CD1c-positive myeloid dendritic cell (primary cell): ENCODE data around the gene TACC2.

Source experiments
- DNase-seq: peaks from one replicate; pipeline ENCODE4 v3.0.0-alpha.2; 2016; ENCODE audit errors: extremely low spot score

Gene TACC2

GRCh38 chr10:122248356-122249302, 259.7 kb downstream of the TACC2 start:
- no peak for DNase-seq

GRCh38 chr10:122249303-122249850, 260.4 kb downstream of the TACC2 start:
- DNase-seq: no peak

- no peak for DNase-seq
Measured at GRCh38 chr10:122249991-122250750, 261.2 kb downstream of the TACC2 start.

- DNase-seq: no peak
Measured at GRCh38 chr10:122251459-122252255, 262.7 kb downstream of the TACC2 start.

GRCh38 chr10:122252805-122253204, 263.8 kb downstream of the TACC2 start:
- DNase-seq: no peak

- DNase-seq: no peak
Measured at GRCh38 chr10:122253605-122254004, 264.6 kb downstream of the TACC2 start.

- DNase-seq: no peak
Measured at GRCh38 chr10:122254831-122255230, 265.9 kb downstream of the TACC2 start.

GRCh38 chr10:122255509-122256301, 266.7 kb downstream of the TACC2 start:
- no peak for DNase-seq

- no peak for DNase-seq
Measured at GRCh38 chr10:122257041-122257440, 268.1 kb downstream of the TACC2 start.

- no peak for DNase-seq
Measured at GRCh38 chr10:122258136-122259074, 269.4 kb downstream of the TACC2 start.

GRCh38 chr10:122259075-122259466, 270.1 kb downstream of the TACC2 start:
- no peak for DNase-seq

GRCh38 chr10:122261584-122261983, 272.6 kb downstream of the TACC2 start:
- no peak for DNase-seq

GRCh38 chr10:122263971-122264370, 275.0 kb downstream of the TACC2 start:
- DNase-seq: no peak

GRCh38 chr10:122264436-122264835, 275.5 kb downstream of the TACC2 start:
- no peak for DNase-seq

- DNase-seq: no peak
Measured at GRCh38 chr10:122264931-122265330, 276.0 kb downstream of the TACC2 start.

- no peak for DNase-seq
Measured at GRCh38 chr10:122265896-122266295, 276.9 kb downstream of the TACC2 start.

GRCh38 chr10:122267849-122268737, 279.1 kb downstream of the TACC2 start:
- DNase-seq: peak; percentile 37

- DNase-seq: no peak
Measured at GRCh38 chr10:122269059-122269687, 280.2 kb downstream of the TACC2 start.
